Sigmoid colon (tissue), 7 donors: ENCODE data around the gene MYO1H. TPM values are rescaled to one million over a fixed set of nuclear protein-coding genes. Genes with fewer than 3 reads are reported as not detected.

Experiments
- DNase-seq: peaks from one replicate; pipeline ENCODE4 v3.0.0-alpha.2; 2019
- H3K27ac ChIP-seq, 4 donors: fragments of 200-600 bp; sonication (generic); one replicate each; pipeline ENCODE4 v1.5.1; 2016 to 2019; ENCODE audit warnings: mild to moderate bottlenecking in 1 of 4
- H3K27me3 ChIP-seq, 3 donors: fragments of 200-600 bp; sonication (generic); one replicate each; pipeline ENCODE4 v1.5.1; 2019; ENCODE audit warnings: mild to moderate bottlenecking in 1 of 3
- H3K36me3 ChIP-seq, 4 donors: fragments of 200-600 bp; sonication (generic); one replicate each; pipeline ENCODE4 v1.5.1; 2016 to 2019
- H3K4me1 ChIP-seq, 4 donors: fragments of 200-600 bp; sonication (generic); one replicate each; pipeline ENCODE4 v1.5.1; 2017 to 2019
- H3K4me3 ChIP-seq, 4 donors: fragments of 200-600 bp; sonication (generic); one replicate each; pipeline ENCODE4 v1.5.1; 2017 to 2019; ENCODE audit warnings: mild to moderate bottlenecking in 2 of 4, moderate library complexity in 1 of 4
- H3K9me3 ChIP-seq, 4 donors: fragments of 200-600 bp in 3 of 4; sonication (generic) in 3 of 4; one replicate each; pipeline versions ENCODE4 v1.5.1 to v1.6.1; 2013 to 2019
- CTCF ChIP-seq, 4 experiments: fragments of 450-650 bp in 3 of 4; fragments of 200-600 bp in 1 of 4; IDR thresholded peaks; one replicate each; pipeline ENCODE4 v1.5.1; 2016 to 2019; ENCODE audit warnings: antibody characterized with exemption in 4 of 4, mild to moderate bottlenecking in 3 of 4, moderate library complexity in 2 of 4
- EP300 ChIP-seq, 4 donors: sonication (generic); formaldehyde crosslinking; IDR thresholded peaks; one replicate each; pipeline ENCODE4 v1.6.1; 2017; ENCODE audit warnings: antibody characterized with exemption in 4 of 4
- POLR2A ChIP-seq, 2 donors: fragments of 450-650 bp; IDR thresholded peaks; one replicate each; pipeline ENCODE4 v1.6.1; 2016; ENCODE audit warnings: antibody characterized with exemption in 2 of 2, mild to moderate bottlenecking in 2 of 2, moderate library complexity in 2 of 2
- POLR2AphosphoS5 ChIP-seq, 4 donors: sonication (generic); formaldehyde crosslinking; IDR thresholded peaks; one replicate each; pipeline ENCODE4 v1.6.1; 2017; ENCODE audit warnings: antibody characterized with exemption in 4 of 4
- WGBS, 2 donors: extraction: QIAGEN DNeasy Blood & Tissue Kit; methylation state at CpG; one replicate each; pipeline ENCODE4 v1.1.7; 2013; 5-methylcytosine and 5-hydroxymethylcytosine counted together
- intact Hi-C: fragments of 100-400 bp; cut with DNase I; formaldehyde crosslinking; loops from one replicate; pipeline ENCODE4 v1.15.1; 2023
- polyA plus RNA-seq, 3 donors: library from polyadenylated mRNA; stranded (reverse); fragments of 200-250 nt; gene quantifications; one replicate each; pipeline ENCODE4 v1.2.3, GENCODE V29; 2013
- total RNA-seq, 4 donors: library from RNA; depleted of rRNA; stranded (reverse); fragments of >200 nt; gene quantifications; one replicate each; pipeline ENCODE4 v1.1.0, GENCODE V29; 2016
- donor health status: healthy with polysubstance abuse.
- donor health status: Bipolar disorder and iron deficiency.
- donor health status: healthy.

Gene MYO1H
- total and polyA plus RNA-seq, 7 donors, result 0.07 TPM; not detected in 6

- intact Hi-C loops, result no loop called here
- no peaks in the 10 kb centered on the region for H3K9me3 ChIP-seq
- H3K4me3 ChIP-seq, result no peak overlapping the region
- WGBS, 2 donors, result 63 to 75% methylated on average over 10 of the region's 10 CpGs
- no peaks in the 10 kb centered on the region for H3K27me3 ChIP-seq
- H3K4me1 ChIP-seq, result no peaks in the 10 kb centered on the region
- H3K27ac ChIP-seq, result no peak overlapping the region
- TF ChIP-seq POLR2AphosphoS5 (IDR thresholded peaks at IDR 0.05) (no peak), CTCF (IDR thresholded peaks at IDR 0.05) (no peak), POLR2A (IDR thresholded peaks at IDR 0.05) (no peak), EP300 (IDR thresholded peaks at IDR 0.05) (no peak)
- no peaks in the 10 kb centered on the region for H3K36me3 ChIP-seq
- DNase-seq, result no peak
These were observed 10.6 kb downstream of the MYO1H start for GRCh38 chr12:109358154-109358869.

- TF ChIP-seq EP300 (IDR thresholded peaks at IDR 0.05) (no peak), CTCF (IDR thresholded peaks at IDR 0.05) (no peak), POLR2A (IDR thresholded peaks at IDR 0.05) (no peak), POLR2AphosphoS5 (IDR thresholded peaks at IDR 0.05) (no peak)
- WGBS, 2 donors, result 94 to 95% methylated on average over 20 of the region's 20 CpGs
- Histone ChIP-seq H3K4me3 (no peak overlapping the region), H3K27me3 (no peaks in the 10 kb centered on the region), H3K9me3 (no peaks in the 10 kb centered on the region), H3K4me1 (no peaks in the 10 kb centered on the region), H3K36me3 (no peaks in the 10 kb centered on the region), H3K27ac (no peak overlapping the region)
- no peak for DNase-seq
- intact Hi-C loops, result no loop called here
These were observed 11.5 kb downstream of the MYO1H start for GRCh38 chr12:109359131-109359690.

GRCh38 chr12:109369831-109370230, 22.1 kb downstream of the MYO1H start:
- H3K36me3 ChIP-seq, result no peaks in the 10 kb centered on the region
- WGBS, 2 donors, result 84 to 89% methylated on average over 5 of the region's 5 CpGs
- intact Hi-C loops, result no loop called here

GRCh38 chr12:109377139-109377685, 29.5 kb downstream of the MYO1H start:
- Histone ChIP-seq H3K4me1 (no peaks in the 10 kb centered on the region), H3K9me3 (no peaks in the 10 kb centered on the region), H3K4me3 (no peak overlapping the region), H3K36me3 (no peaks in the 10 kb centered on the region), H3K27me3 (no peaks in the 10 kb centered on the region), H3K27ac (no peak overlapping the region)
- no peak for DNase-seq
- TF ChIP-seq POLR2A (IDR thresholded peaks at IDR 0.05), result no peak
- TF ChIP-seq POLR2AphosphoS5 (IDR thresholded peaks at IDR 0.05), result no peak
- no peak for TF ChIP-seq CTCF (IDR thresholded peaks at IDR 0.05)
- TF ChIP-seq EP300 (IDR thresholded peaks at IDR 0.05), result no peak
- intact Hi-C loops, result no loop called here
- WGBS, 2 donors, result 62 to 64% methylated on average over 2 of the region's 2 CpGs

More at GRCh38 chr12:109369831-109370230, 22.1 kb downstream of the MYO1H start:
- no peak overlapping the region for H3K4me3 ChIP-seq
- DNase-seq, result no peak
- TF ChIP-seq EP300 (IDR thresholded peaks at IDR 0.05) (no peak), CTCF (IDR thresholded peaks at IDR 0.05) (no peak), POLR2AphosphoS5 (IDR thresholded peaks at IDR 0.05) (no peak)
- no peaks in the 10 kb centered on the region for H3K4me1 ChIP-seq
- no peak overlapping the region for H3K27ac ChIP-seq
- no peaks in the 10 kb centered on the region for H3K9me3 ChIP-seq
- H3K27me3 ChIP-seq, result no peaks in the 10 kb centered on the region
